Upper lobe of left lung (tissue), 6 donors: Measurements from ENCODE around the gene DNAH17. TPM values are rescaled to one million over a fixed set of nuclear protein-coding genes. Genes with fewer than 3 reads are reported as not detected.

ENCODE experiments used
- ATAC-seq, 2 donors: fragments of 200-7000 bp; cut with Tn5 transposase; one replicate each; pipeline ENCODE4 v1.9.1; 2022; ENCODE audit warnings: mild to moderate bottlenecking in 2 of 2, moderate library complexity in 2 of 2; ENCODE audit not compliant: low FRiP score in 2 of 2
- DNase-seq, 2 donors: peaks; one replicate each; pipeline ENCODE4 v3.0.0-alpha.2; 2019 to 2020
- H3K27ac ChIP-seq, 4 donors: fragments of 200-600 bp; sonication (generic); one replicate each; pipeline ENCODE4 v1.5.1; 2016 to 2019
- H3K27me3 ChIP-seq, 4 donors: fragments of 200-600 bp; sonication (generic); one replicate each; pipeline ENCODE4 v1.5.1; 2017 to 2019
- H3K36me3 ChIP-seq, 4 donors: fragments of 200-600 bp; sonication (generic); one replicate each; pipeline ENCODE4 v1.5.1; 2016 to 2019
- H3K4me1 ChIP-seq, 4 donors: fragments of 200-600 bp; sonication (generic); one replicate each; pipeline ENCODE4 v1.5.1; 2018 to 2019
- H3K4me3 ChIP-seq, 4 donors: fragments of 200-600 bp; sonication (generic); one replicate each; pipeline ENCODE4 v1.5.1; 2017 to 2019; ENCODE audit warnings: mild to moderate bottlenecking in 2 of 4, moderate library complexity in 1 of 4
- H3K9me3 ChIP-seq, 4 donors: fragments of 200-600 bp; sonication (generic); one replicate each; pipeline ENCODE4 v1.5.1; 2018 to 2019
- CTCF ChIP-seq, 6 experiments: fragments of 450-650 bp in 4 of 6; fragments of 200-600 bp in 2 of 6; sonication (generic) in 2 of 6; IDR thresholded peaks; one replicate each; pipeline ENCODE4 v1.5.1; 2016 to 2019; ENCODE audit warnings: antibody characterized with exemption in 6 of 6
- EP300 ChIP-seq, 4 donors: sonication (generic); formaldehyde crosslinking; IDR thresholded peaks; one replicate each; pipeline ENCODE4 v1.5.1; 2017; ENCODE audit warnings: antibody characterized with exemption in 4 of 4, control low read depth in 2 of 4
- POLR2A ChIP-seq, 4 donors: fragments of 450-650 bp; IDR thresholded peaks; one replicate each; pipeline ENCODE4 v1.5.1; 2016 to 2017; ENCODE audit warnings: antibody characterized with exemption in 4 of 4, mild to moderate bottlenecking in 2 of 4
- POLR2AphosphoS5 ChIP-seq, 2 donors: sonication (generic); formaldehyde crosslinking; IDR thresholded peaks; one replicate each; pipeline ENCODE4 v1.5.1; 2017; ENCODE audit warnings: antibody characterized with exemption in 2 of 2
- WGBS, 2 donors: methylation state at CpG; one replicate each; pipeline ENCODE4 v1.1.5; 2017 to 2018; 5-methylcytosine and 5-hydroxymethylcytosine counted together
- total RNA-seq, 6 donors: library from RNA; depleted of rRNA in 4 of 6; stranded (reverse); fragments of >200 nt in 4 of 6; gene quantifications; one replicate each; pipeline versions ENCODE4 v1.1.0 to v1.2.1, GENCODE V29; 2016 to 2021
- donor health status: DM: no; HTN: no; CAD: no; lungs with moderate emphysema.
- donor health status: DM: no; HTN: yes; CAD: no; lungs with severe emphysema.

The DNAH17 gene
- total RNA-seq, 6 donors from 2014 or later: 2.0 to 21.0 (median 3.7) TPM

- DNase-seq (peak in 1 of 2 donors; percentile 75), ATAC-seq (no peak)
- Histone ChIP-seq H3K4me1 (peaks cover 0 to 3% (median 0%) of the 10 kb centered on the region in 4 donors), H3K9me3 (no peaks in the 10 kb centered on the region), H3K27ac (no peak overlapping the region), H3K36me3 (no peaks in the 10 kb centered on the region), H3K4me3 (no peak overlapping the region), H3K27me3 (no peaks in the 10 kb centered on the region)
- TF ChIP-seq POLR2AphosphoS5 (IDR thresholded peaks at IDR 0.05): no peak
- no peak for TF ChIP-seq CTCF (IDR thresholded peaks at IDR 0.05)
- TF ChIP-seq EP300 (IDR thresholded peaks at IDR 0.05): no peak
- no peak for TF ChIP-seq POLR2A (IDR thresholded peaks at IDR 0.05)
- 89 to 92% methylated on average over 19 to 21 of the region's 21 CpGs for WGBS, 2 donors
These were observed 77.3 kb downstream of the DNAH17 start for GRCh38 chr17:78499715-78500540.

- Histone ChIP-seq H3K27ac (no peak overlapping the region), H3K9me3 (no peaks in the 10 kb centered on the region), H3K4me3 (no peak overlapping the region), H3K36me3 (no peaks in the 10 kb centered on the region), H3K27me3 (no peaks in the 10 kb centered on the region), H3K4me1 (peaks cover 0 to 3% (median 2%) of the 10 kb centered on the region in 4 donors)
- no peak for ATAC-seq
- WGBS, 2 donors: 69 to 78% methylated on average over 17 of the region's 17 CpGs
- no peak for DNase-seq
- TF ChIP-seq CTCF (IDR thresholded peaks at IDR 0.05) (no peak), POLR2A (IDR thresholded peaks at IDR 0.05) (no peak), EP300 (IDR thresholded peaks at IDR 0.05) (no peak), POLR2AphosphoS5 (IDR thresholded peaks at IDR 0.05) (no peak)
These were observed 78.3 kb downstream of the DNAH17 start for GRCh38 chr17:78498848-78499247.

GRCh38 chr17:78497115-78497540 lies 80.1 kb downstream of the DNAH17 start:
- Histone ChIP-seq H3K36me3 (no peaks in the 10 kb centered on the region), H3K27me3 (no peaks in the 10 kb centered on the region), H3K4me1 (peaks cover 0 to 12% (median 2%) of the 10 kb centered on the region in 4 donors), H3K27ac (no peak overlapping the region), H3K9me3 (no peaks in the 10 kb centered on the region), H3K4me3 (no peak overlapping the region)
- peak; percentile 66 to 85 for ATAC-seq
- TF ChIP-seq POLR2A (IDR thresholded peaks at IDR 0.05): no peak
- TF ChIP-seq CTCF (IDR thresholded peaks at IDR 0.05): peak; percentile 68 to 87 (median 81)
- no peak for TF ChIP-seq POLR2AphosphoS5 (IDR thresholded peaks at IDR 0.05)
- no peak for TF ChIP-seq EP300 (IDR thresholded peaks at IDR 0.05)
- WGBS, 2 donors: 0 to 23% methylated on average over 1 to 10 of the region's 10 CpGs
- DNase-seq: peak in 1 of 2 donors; percentile 83

DNA sequence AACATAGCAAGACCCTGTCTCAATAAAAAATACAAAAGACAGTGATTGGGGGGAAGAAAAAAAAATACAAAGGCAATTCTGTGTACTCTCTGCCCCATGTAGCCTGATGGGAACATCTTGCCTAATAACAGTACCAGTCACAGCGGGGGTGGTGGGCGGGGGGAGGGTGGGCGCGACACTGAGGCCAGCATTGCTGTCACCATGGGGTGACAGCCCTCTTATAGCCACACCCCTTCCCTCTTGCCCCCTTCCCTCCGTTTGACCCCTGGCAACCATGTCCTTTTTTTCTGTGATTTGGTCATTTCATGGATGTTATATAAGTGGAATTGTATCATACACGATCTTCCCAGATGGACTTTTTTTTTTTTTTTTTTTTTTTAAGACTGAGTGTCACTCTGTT lies 80.9 kb downstream of the DNAH17 start:
- TF ChIP-seq EP300 (IDR thresholded peaks at IDR 0.05) (no peak), POLR2A (IDR thresholded peaks at IDR 0.05) (no peak), POLR2AphosphoS5 (IDR thresholded peaks at IDR 0.05) (no peak), CTCF (IDR thresholded peaks at IDR 0.05) (no peak)
- DNase-seq (no peak), ATAC-seq (no peak)
- WGBS, 2 donors: 57 to 78% methylated on average over 6 of the region's 6 CpGs
- Histone ChIP-seq H3K4me3 (no peak overlapping the region), H3K27me3 (no peaks in the 10 kb centered on the region), H3K27ac (no peak overlapping the region), H3K9me3 (no peaks in the 10 kb centered on the region), H3K36me3 (no peaks in the 10 kb centered on the region), H3K4me1 (peaks cover 0 to 12% (median 2%) of the 10 kb centered on the region in 4 donors)
